Measurements from ENCODE around the gene KRTAP10-12. TPM values are rescaled to one million over a fixed set of nuclear protein-coding genes. Genes with fewer than 3 reads are reported as not detected.
"Not testable (repeated sequence)": the region's sequence is repeated elsewhere in the genome, so short reads cannot be mapped to it uniquely, and the experiment has no call there.

The KRTAP10-12 gene
- total RNA-seq, 2 donors from 2014 or later, result not detected

GRCh38 chr21:44656868-44657267 lies 40.1 kb upstream of the KRTAP10-12 start:
- intact Hi-C loops (cut with DNase I), result no loop called here
- no peak for DNase-seq (ENCODE audit: low spot score)
- no peak for TF ChIP-seq POLR2A (IDR thresholded peaks at IDR 0.05)
- Histone ChIP-seq H3K4me1 (replicated peaks) (no peaks in the 10 kb centered on the region), H3K27me3 (replicated peaks; ENCODE audit: insufficient read depth) (no peaks in the 10 kb centered on the region), H3K27ac (no peak overlapping the region), H3K9me3 (no peaks in the 10 kb centered on the region), H3K4me3 (no peak overlapping the region), H3K36me3 (no peaks in the 10 kb centered on the region)
- WGBS, result 23% methylated on average over 1 of the region's 1 CpG

GRCh38 chr21:44657635-44658540 lies 39.1 kb upstream of the KRTAP10-12 start, which contains the start of gene KRTAP12-3:
TSS of gene KRTAP12-3 (plus strand) at chr21:44657932. CDS start at chr21:44657980, 48 bp downstream.
- H3K4me3 ChIP-seq, result no peak within 1 kb of the TSS
- H3K27ac ChIP-seq, result no peak within 1 kb of the TSS
- no peaks in the 10 kb centered on the region for H3K9me3 ChIP-seq
- no peaks in the 10 kb centered on the region for H3K4me1 ChIP-seq (replicated peaks)
- no peaks in the 10 kb centered on the region for H3K27me3 ChIP-seq (replicated peaks; ENCODE audit: insufficient read depth)
- no peaks in the 10 kb centered on the region for H3K36me3 ChIP-seq
- TF ChIP-seq POLR2AphosphoS5 (IDR thresholded peaks at IDR 0.05) (peak; percentile 15), POLR2A (IDR thresholded peaks at IDR 0.05) (no peak), CTCF (IDR thresholded peaks at IDR 0.05) (no peak)
- no peak for DNase-seq (ENCODE audit: low spot score)
- 74% methylated on average over 26 of the region's 26 CpGs for WGBS
- intact Hi-C loops (cut with DNase I), result no loop called here

DNA sequence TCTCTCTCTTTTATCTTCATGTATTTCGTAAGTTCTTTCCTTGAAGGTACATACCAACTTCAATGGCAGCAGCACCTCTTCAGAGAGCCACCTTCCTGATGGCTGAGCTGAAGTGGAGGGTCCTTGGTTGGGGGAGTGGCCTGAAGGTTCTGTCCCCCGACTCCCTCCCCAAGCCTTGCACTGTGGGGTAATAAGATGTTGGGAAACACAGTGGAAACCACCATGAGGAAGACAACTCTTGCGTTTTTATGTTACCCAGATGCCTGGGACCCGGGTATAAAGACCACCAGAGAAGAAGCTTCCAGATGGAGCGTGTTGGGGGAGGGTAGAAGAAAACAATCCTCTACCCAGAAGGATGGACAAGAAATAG lies 38.4 kb upstream of the KRTAP10-12 start:
- Histone ChIP-seq H3K36me3 (no peaks in the 10 kb centered on the region), H3K4me3 (no peak overlapping the region), H3K9me3 (no peaks in the 10 kb centered on the region), H3K27ac (no peak overlapping the region), H3K27me3 (replicated peaks; ENCODE audit: insufficient read depth) (no peaks in the 10 kb centered on the region), H3K4me1 (replicated peaks) (no peaks in the 10 kb centered on the region)
- no peak for DNase-seq (ENCODE audit: low spot score)
- 81% methylated on average over 5 of the region's 5 CpGs for WGBS
- intact Hi-C loops (cut with DNase I), result no loop called here
- TF ChIP-seq POLR2AphosphoS5 (IDR thresholded peaks at IDR 0.05) (no peak), POLR2A (IDR thresholded peaks at IDR 0.05) (no peak), CTCF (IDR thresholded peaks at IDR 0.05) (no peak)

- Histone ChIP-seq H3K27ac (no peak overlapping the region), H3K4me1 (replicated peaks) (no peaks in the 10 kb centered on the region), H3K9me3 (no peaks in the 10 kb centered on the region), H3K36me3 (no peaks in the 10 kb centered on the region), H3K4me3 (no peak overlapping the region), H3K27me3 (replicated peaks; ENCODE audit: insufficient read depth) (no peaks in the 10 kb centered on the region)
- 60% methylated on average over 11 of the region's 11 CpGs for WGBS
- DNase-seq (ENCODE audit: low spot score), result no peak
- TF ChIP-seq CTCF (IDR thresholded peaks at IDR 0.05) (no peak), POLR2AphosphoS5 (IDR thresholded peaks at IDR 0.05) (no peak), POLR2A (IDR thresholded peaks at IDR 0.05) (no peak)
- intact Hi-C loops (cut with DNase I), result no loop called here
Measured at GRCh38 chr21:44658913-44659595, 37.9 kb upstream of the KRTAP10-12 start.

- WGBS, result 63% methylated on average over 7 of the region's 7 CpGs
- H3K4me3 ChIP-seq; H3K9me3 ChIP-seq; H3K27me3 ChIP-seq (replicated peaks; ENCODE audit: insufficient read depth); H3K36me3 ChIP-seq; H3K4me1 ChIP-seq (replicated peaks); intact Hi-C loops (cut with DNase I); H3K27ac ChIP-seq; DNase-seq (ENCODE audit: low spot score): not testable (repeated sequence)
Measured at GRCh38 chr21:44661567-44661966, 35.4 kb upstream of the KRTAP10-12 start.

Data from prostate gland (tissue), 2 donors.